Thyroid gland (tissue), 4 donors: ENCODE measurements around the gene SMIM27.

Source experiments
- POLR2A ChIP-seq, 2 donors: fragments of 450-650 bp; IDR thresholded peaks; one replicate each; pipeline ENCODE4 v1.6.1; 2017; ENCODE audit warnings: antibody characterized with exemption in 2 of 2, mild to moderate bottlenecking in 2 of 2, moderate library complexity in 1 of 2
- TF ChIP-seq, protein P1 (sequence below), 6 experiments: fragments of 200-600 bp in 3 of 6; fragments of 450-650 bp in 3 of 6; sonication (generic) in 3 of 6; IDR thresholded peaks; one replicate each; pipeline ENCODE4 v1.5.1; 2016 to 2019; ENCODE audit warnings: antibody characterized with exemption in 6 of 6, mild to moderate bottlenecking in 2 of 6, inconsistent platforms in 1 of 6, moderate library complexity in 1 of 6

- TF ChIP-seq, protein P1, sequence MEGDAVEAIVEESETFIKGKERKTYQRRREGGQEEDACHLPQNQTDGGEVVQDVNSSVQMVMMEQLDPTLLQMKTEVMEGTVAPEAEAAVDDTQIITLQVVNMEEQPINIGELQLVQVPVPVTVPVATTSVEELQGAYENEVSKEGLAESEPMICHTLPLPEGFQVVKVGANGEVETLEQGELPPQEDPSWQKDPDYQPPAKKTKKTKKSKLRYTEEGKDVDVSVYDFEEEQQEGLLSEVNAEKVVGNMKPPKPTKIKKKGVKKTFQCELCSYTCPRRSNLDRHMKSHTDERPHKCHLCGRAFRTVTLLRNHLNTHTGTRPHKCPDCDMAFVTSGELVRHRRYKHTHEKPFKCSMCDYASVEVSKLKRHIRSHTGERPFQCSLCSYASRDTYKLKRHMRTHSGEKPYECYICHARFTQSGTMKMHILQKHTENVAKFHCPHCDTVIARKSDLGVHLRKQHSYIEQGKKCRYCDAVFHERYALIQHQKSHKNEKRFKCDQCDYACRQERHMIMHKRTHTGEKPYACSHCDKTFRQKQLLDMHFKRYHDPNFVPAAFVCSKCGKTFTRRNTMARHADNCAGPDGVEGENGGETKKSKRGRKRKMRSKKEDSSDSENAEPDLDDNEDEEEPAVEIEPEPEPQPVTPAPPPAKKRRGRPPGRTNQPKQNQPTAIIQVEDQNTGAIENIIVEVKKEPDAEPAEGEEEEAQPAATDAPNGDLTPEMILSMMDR (IDR thresholded peaks at IDR 0.05) = no peak
- no peak for TF ChIP-seq POLR2A (IDR thresholded peaks at IDR 0.05)
These were observed 49.1 kb upstream of the SMIM27 start for GRCh38 chr9:32503008-32503407.
